Endodermal cell (in vitro differentiated cells): Measurements from ENCODE around the gene IFT20. TPM values are rescaled to one million over a fixed set of nuclear protein-coding genes. Genes with fewer than 3 reads are reported as not detected.

Source experiments
- DNase-seq: peaks from one replicate; pipeline ENCODE4 v3.0.0-alpha.2; 2017
- H3K27ac ChIP-seq: 2 replicates; pipeline ENCODE4 v1.5.1; 2013; ENCODE audit warnings: mild to moderate bottlenecking, low read depth, low read length, moderate library complexity
- H3K27me3 ChIP-seq: 2 replicates; pipeline ENCODE4 v1.6.1; 2013; ENCODE audit warnings: mild to moderate bottlenecking, low read length, moderate library complexity; ENCODE audit not compliant: insufficient read depth, control insufficient read depth, poor library complexity, severe bottlenecking
- H3K36me3 ChIP-seq: 2 replicates; pipeline ENCODE4 v1.7.0; 2013; ENCODE audit warnings: mild to moderate bottlenecking, low read length, moderate library complexity; ENCODE audit not compliant: control insufficient read depth, insufficient read depth
- H3K4me1 ChIP-seq: one replicate; pipeline ENCODE4 v1.7.0; 2013; ENCODE audit warnings: low read length; ENCODE audit not compliant: control insufficient read depth, insufficient read depth
- H3K4me3 ChIP-seq: 2 replicates; pipeline ENCODE4 v1.5.1; 2013; ENCODE audit warnings: mild to moderate bottlenecking, low read length, moderate library complexity
- H3K9ac ChIP-seq: 2 replicates; pipeline ENCODE4 v1.6.1; 2013; ENCODE audit warnings: mild to moderate bottlenecking, low read length, moderate library complexity; ENCODE audit not compliant: poor library complexity, severe bottlenecking; ENCODE audit errors: extremely low read depth
- H3K9me3 ChIP-seq: 2 replicates; pipeline ENCODE4 v1.6.1; 2013; ENCODE audit warnings: mild to moderate bottlenecking, low read length, moderate library complexity; ENCODE audit not compliant: control insufficient read depth
- H3K27ac Mint-ChIP-seq: 2 replicates; pipeline ENCODE4 v1.8.0; 2020; ENCODE audit warnings: mixed read lengths
- H3K27me3 Mint-ChIP-seq: 2 replicates; pipeline ENCODE4 v1.8.0; 2021; ENCODE audit warnings: mild to moderate bottlenecking, mixed read lengths; ENCODE audit not compliant: insufficient read depth
- H3K36me3 Mint-ChIP-seq: 2 replicates; pipeline ENCODE4 v1.8.0; 2020; ENCODE audit warnings: low read depth, mixed read lengths
- H3K4me1 Mint-ChIP-seq: 2 replicates; pipeline ENCODE4 v1.8.0; 2020; ENCODE audit warnings: mixed read lengths
- H3K4me3 Mint-ChIP-seq: 2 replicates; pipeline ENCODE4 v1.8.0; 2020; ENCODE audit warnings: mild to moderate bottlenecking, moderate library complexity, mixed read lengths
- H3K9me3 Mint-ChIP-seq: 2 replicates; pipeline ENCODE4 v1.8.0; 2020; ENCODE audit warnings: mild to moderate bottlenecking, mixed read lengths
- WGBS, 2 experiments: methylation state at CpG; one replicate each; pipeline versions ENCODE4 v1.1.5 to v1.1.7; 2013; ENCODE audit warnings: missing lambda C conversion rate in 2 of 2, mixed read lengths in 1 of 2; ENCODE audit not compliant: insufficient coverage in 1 of 2, insufficient read length in 1 of 2; 5-methylcytosine and 5-hydroxymethylcytosine counted together
- total RNA-seq, 2 donors: library from RNA; stranded (reverse); fragmentation: NEBNext Ultra II Directional in 1 of 2; extraction: Animal tissue kit (Norgen Biotek cat#: 25700) in 1 of 2; gene quantifications; 2 replicates in 1 of 2; 3 replicates in 1 of 2; pipeline ENCODE4 v1.2.1, GENCODE V29; 2021
- TF ChIP-seq, protein P1 (sequence below): fragments of 200-600 bp; sonication (generic); conservative IDR thresholded peaks from 2 replicates; pipeline ENCODE4 v1.5.0; 2021; ENCODE audit warnings: antibody characterized with exemption, mild to moderate bottlenecking

Gene IFT20
- total RNA-seq, 2 donors from 2014 or later, result 28.9 to 34.3 TPM

DNA sequence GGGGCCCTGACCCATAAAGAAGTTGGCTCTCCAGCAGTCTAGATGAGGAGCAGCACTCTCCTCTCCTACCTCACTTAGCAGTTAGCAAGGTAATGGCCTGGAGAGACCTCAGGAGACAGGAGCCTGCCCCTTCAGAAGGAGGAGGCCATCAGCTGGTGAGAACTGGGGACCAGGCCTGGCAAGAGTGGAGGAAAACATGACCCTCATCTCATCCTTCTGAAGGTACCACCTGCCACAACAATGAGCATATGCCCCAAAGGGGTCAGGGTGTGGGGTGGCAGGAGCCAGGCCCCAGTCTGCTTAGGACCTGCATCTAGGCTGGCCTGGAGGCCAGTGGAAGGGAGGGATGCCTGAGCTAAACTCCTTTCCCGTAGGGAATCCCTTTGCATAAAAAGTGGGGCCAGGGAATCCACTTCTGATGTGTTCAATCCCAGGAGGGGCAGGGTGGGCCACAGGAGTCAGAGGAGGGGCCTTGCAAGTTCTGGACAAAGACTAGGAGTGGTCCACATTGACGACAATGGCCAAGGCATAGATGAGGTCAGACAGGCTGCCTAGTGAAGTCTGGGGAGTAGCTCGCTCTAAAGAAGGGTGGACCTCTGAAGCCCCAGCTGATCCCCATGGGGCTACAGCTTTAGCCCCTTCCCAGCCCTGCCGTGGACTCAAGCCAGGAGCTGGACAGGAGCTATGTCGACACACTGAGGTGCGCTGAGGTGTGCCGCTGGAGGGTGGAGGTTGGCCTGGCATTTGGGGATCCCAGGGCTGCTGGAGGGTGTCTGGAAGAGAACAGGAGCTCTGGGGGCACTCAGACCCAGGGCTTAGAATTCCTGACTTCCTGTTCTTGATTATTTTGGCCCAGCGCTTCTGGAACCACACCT is 28.7 kb upstream of the IFT20 start:
- 94 to 95% methylated on average over 7 to 8 of the region's 8 CpGs for WGBS, 2 experiments
- TF ChIP-seq, protein P1, sequence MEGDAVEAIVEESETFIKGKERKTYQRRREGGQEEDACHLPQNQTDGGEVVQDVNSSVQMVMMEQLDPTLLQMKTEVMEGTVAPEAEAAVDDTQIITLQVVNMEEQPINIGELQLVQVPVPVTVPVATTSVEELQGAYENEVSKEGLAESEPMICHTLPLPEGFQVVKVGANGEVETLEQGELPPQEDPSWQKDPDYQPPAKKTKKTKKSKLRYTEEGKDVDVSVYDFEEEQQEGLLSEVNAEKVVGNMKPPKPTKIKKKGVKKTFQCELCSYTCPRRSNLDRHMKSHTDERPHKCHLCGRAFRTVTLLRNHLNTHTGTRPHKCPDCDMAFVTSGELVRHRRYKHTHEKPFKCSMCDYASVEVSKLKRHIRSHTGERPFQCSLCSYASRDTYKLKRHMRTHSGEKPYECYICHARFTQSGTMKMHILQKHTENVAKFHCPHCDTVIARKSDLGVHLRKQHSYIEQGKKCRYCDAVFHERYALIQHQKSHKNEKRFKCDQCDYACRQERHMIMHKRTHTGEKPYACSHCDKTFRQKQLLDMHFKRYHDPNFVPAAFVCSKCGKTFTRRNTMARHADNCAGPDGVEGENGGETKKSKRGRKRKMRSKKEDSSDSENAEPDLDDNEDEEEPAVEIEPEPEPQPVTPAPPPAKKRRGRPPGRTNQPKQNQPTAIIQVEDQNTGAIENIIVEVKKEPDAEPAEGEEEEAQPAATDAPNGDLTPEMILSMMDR, result no peak
- H3K9me3 Mint-ChIP-seq, result no peaks in the 10 kb centered on the region
- Histone ChIP-seq H3K4me3 (no peak overlapping the region), H3K9me3 (no peaks in the 10 kb centered on the region), H3K27me3 (peaks cover 40% of the 10 kb centered on the region), H3K4me1 (no peaks in the 10 kb centered on the region), H3K36me3 (peaks cover 30% of the 10 kb centered on the region), H3K27ac (no peak overlapping the region), H3K9ac (no peak overlapping the region)
- H3K27me3 Mint-ChIP-seq, result peaks cover 7% of the 10 kb centered on the region
- no peak overlapping the region for H3K27ac Mint-ChIP-seq
- H3K4me3 Mint-ChIP-seq, result no peak overlapping the region
- H3K36me3 Mint-ChIP-seq, result peaks cover 34% of the 10 kb centered on the region
- peaks cover 4% of the 10 kb centered on the region for H3K4me1 Mint-ChIP-seq
- DNase-seq, result no peak

- Histone ChIP-seq H3K4me1 (peaks cover 3% of the 10 kb centered on the region), H3K4me3 (no peak overlapping the region), H3K9ac (no peak overlapping the region), H3K27ac (no peak overlapping the region), H3K36me3 (peaks cover 33% of the 10 kb centered on the region), H3K27me3 (peaks cover 40% of the 10 kb centered on the region), H3K9me3 (no peaks in the 10 kb centered on the region)
- peaks cover 5% of the 10 kb centered on the region for H3K27me3 Mint-ChIP-seq
- no peaks in the 10 kb centered on the region for H3K9me3 Mint-ChIP-seq
- TF ChIP-seq, protein P1, result no peak
- H3K27ac Mint-ChIP-seq, result no peak overlapping the region
- peaks cover 6% of the 10 kb centered on the region for H3K4me1 Mint-ChIP-seq
- H3K36me3 Mint-ChIP-seq, result peaks cover 37% of the 10 kb centered on the region
- no peak overlapping the region for H3K4me3 Mint-ChIP-seq
- DNase-seq, result peak; percentile 36
- WGBS, 2 experiments, result 68 to 90% methylated on average over 5 of the region's 5 CpGs
Measured at GRCh38 chr17:28363186-28363585, 27.9 kb upstream of the IFT20 start.

- H3K4me3 Mint-ChIP-seq, result peak overlapping the region; percentile 95
- H3K27me3 Mint-ChIP-seq, result no peaks in the 10 kb centered on the region
- H3K4me1 Mint-ChIP-seq, result peaks cover 12% of the 10 kb centered on the region
- 0 to 3% methylated on average over 4 of the region's 4 CpGs for WGBS, 2 experiments
- no peak for DNase-seq
- Histone ChIP-seq H3K4me3 (peak overlapping the region; percentile 84), H3K27me3 (peaks cover 8% of the 10 kb centered on the region), H3K36me3 (peaks cover 59% of the 10 kb centered on the region), H3K4me1 (peaks cover 3% of the 10 kb centered on the region), H3K9me3 (no peaks in the 10 kb centered on the region), H3K9ac (peak overlapping the region; percentile 81), H3K27ac (peak overlapping the region; percentile 26)
- TF ChIP-seq, protein P1, result no peak
- peak overlapping the region; percentile 99 for H3K27ac Mint-ChIP-seq
- no peaks in the 10 kb centered on the region for H3K9me3 Mint-ChIP-seq
- H3K36me3 Mint-ChIP-seq, result peaks cover 50% of the 10 kb centered on the region
Measured at GRCh38 chr17:28357901-28358197, 22.6 kb upstream of the IFT20 start.
